A549 (cell line): Measurements from ENCODE around the gene SPATA17. TPM values are rescaled to one million over a fixed set of nuclear protein-coding genes. Genes with fewer than 3 reads are reported as not detected.

Experiments used
- ATAC-seq, 2 experiments: fragments of 200-7000 bp in 1 of 2; fragments of >200 bp in 1 of 2; cut with Nextera tagmentation in 1 of 2; cut with Tn5 transposase in 1 of 2; 3 replicates each; pipeline versions ENCODE4 v1.8.0 to v1.9.1; 2018 to 2020; ENCODE audit warnings: mild to moderate bottlenecking in 1 of 2, moderate library complexity in 1 of 2
- CTCF ChIA-PET: fragments of 300-600 bp; sonication (Branson Sonifier 250); formaldehyde crosslinking; extraction: SDS; loops from one replicate; lab custom pipeline; 2021; ENCODE audit warnings: antibody characterized with exemption, inconsistent platforms; lab: Yijun Ruan, JAX
- POLR2A ChIA-PET: fragments of 350-600 bp; formaldehyde crosslinking; extraction: SDS; loops from one replicate; lab custom pipeline; 2021; ENCODE audit warnings: antibody characterized with exemption, inconsistent platforms; lab: Yijun Ruan, JAX
- DNase-seq, 2 experiments: peaks; one replicate each; pipeline versions ENCODE4 v3.0.0 to v3.0.0-alpha.2; 2011 to 2016; ENCODE audit warnings: low read depth in 1 of 2, low spot score in 1 of 2
- FAIRE-seq: peaks from 2 replicates; lab custom pipeline; 2011; peaks lifted over from hg19 to GRCh38; lab: Jason Lieb, UNC
- H3K27ac ChIP-seq, 2 experiments: fragments of >200 bp; sonication (Bioruptor Twin); formaldehyde crosslinking; 3 replicates each; pipeline ENCODE4 v1.5.1; 2016 to 2017
- H3K4me1 ChIP-seq: fragments of >200 bp; sonication (Bioruptor Twin); formaldehyde crosslinking; 3 replicates; pipeline ENCODE4 v1.6.1; 2016
- H3K4me2 ChIP-seq: fragments of >200 bp; sonication (Bioruptor Twin); formaldehyde crosslinking; 3 replicates; pipeline ENCODE4 v1.6.1; 2016
- H3K4me3 ChIP-seq: fragments of >200 bp; sonication (Bioruptor Twin); formaldehyde crosslinking; 3 replicates; pipeline ENCODE4 v1.5.1; 2016
- H3K9me3 ChIP-seq: fragments of >200 bp; sonication (Bioruptor Twin); formaldehyde crosslinking; 3 replicates; pipeline ENCODE4 v1.6.1; 2016
- ATOH8 ChIP-seq: fragments of 250-450 bp; sonication (Bioruptor Pico); IDR thresholded peaks from 2 replicates; pipeline ENCODE4 v1.5.0; 2020; ENCODE audit warnings: low read depth, mild to moderate bottlenecking, moderate library complexity
- BCL3 ChIP-seq: fragments of >200 bp; sonication (Bioruptor Twin); formaldehyde crosslinking; IDR thresholded peaks from 3 replicates; pipeline ENCODE4 v1.6.1; 2016
- CEBPB ChIP-seq, 2 experiments: fragments of >200 bp in 1 of 2; sonication (Bioruptor Twin) in 1 of 2; formaldehyde crosslinking in 1 of 2; IDR thresholded peaks; 2 replicates each; pipeline ENCODE4 v1.6.1; 2012 to 2016
- CHD4 ChIP-seq: fragments of 200-600 bp; sonication (generic); IDR thresholded peaks from 2 replicates; pipeline ENCODE4 v1.6.1; 2016; ENCODE audit warnings: antibody characterized with exemption, mild to moderate bottlenecking, borderline replicate concordance
- EHF ChIP-seq: fragments of 250-450 bp; sonication (Bioruptor Pico); IDR thresholded peaks from 2 replicates; pipeline ENCODE4 v1.5.0; 2020; ENCODE audit warnings: mild to moderate bottlenecking
- EHMT2 ChIP-seq: fragments of 200-600 bp; sonication (generic); IDR thresholded peaks from 2 replicates; pipeline ENCODE4 v1.6.1; 2016; ENCODE audit warnings: antibody characterized with exemption, low read depth, mild to moderate bottlenecking, moderate library complexity
- HDAC2 ChIP-seq: fragments of 200-600 bp; sonication (generic); IDR thresholded peaks from 2 replicates; pipeline ENCODE4 v1.6.1; 2016
- HEYL ChIP-seq: fragments of 250-450 bp; sonication (Bioruptor Pico); IDR thresholded peaks from 2 replicates; pipeline ENCODE4 v1.8.0; 2021; ENCODE audit warnings: mild to moderate bottlenecking, moderate library complexity
- HMGXB4 ChIP-seq: fragments of 250-450 bp; sonication (Bioruptor Pico); IDR thresholded peaks from 2 replicates; pipeline ENCODE4 v1.5.0; 2021; ENCODE audit warnings: mild to moderate bottlenecking, moderate library complexity, borderline replicate concordance
- HOXB13 ChIP-seq: fragments of 250-450 bp; sonication (Bioruptor Pico); IDR thresholded peaks from 2 replicates; pipeline ENCODE4 v1.5.0; 2020; ENCODE audit warnings: low read depth, mild to moderate bottlenecking, moderate library complexity
- HOXB5 ChIP-seq: fragments of 250-450 bp; sonication (Bioruptor Pico); IDR thresholded peaks from 2 replicates; pipeline ENCODE4 v1.5.0; 2020; ENCODE audit warnings: mild to moderate bottlenecking, moderate library complexity
- MAFK ChIP-seq: fragments of 450-650 bp; IDR thresholded peaks from 2 replicates; pipeline ENCODE4 v1.6.1; 2014; ENCODE audit not compliant: partially characterized antibody
- MAX ChIP-seq: IDR thresholded peaks from 2 replicates; pipeline ENCODE4 v1.6.1; 2012
- MAZ ChIP-seq: fragments of 150-350 bp; IDR thresholded peaks from 2 replicates; pipeline ENCODE4 v1.6.1; 2014; ENCODE audit warnings: antibody characterized with exemption, low read depth, low read length, borderline replicate concordance
- NR3C1 ChIP-seq: fragments of >200 bp; sonication (Bioruptor Twin); formaldehyde crosslinking; IDR thresholded peaks from 3 replicates; pipeline ENCODE4 v1.6.1; 2017
- PBX3 ChIP-seq: IDR thresholded peaks from 2 replicates; pipeline ENCODE4 v1.6.1; 2012
- RARB ChIP-seq: fragments of 250-450 bp; sonication (Bioruptor Pico); IDR thresholded peaks from 2 replicates; pipeline ENCODE4 v1.8.0; 2021; ENCODE audit warnings: mild to moderate bottlenecking, moderate library complexity
- REST ChIP-seq: fragments of 200-600 bp; sonication (generic); IDR thresholded peaks from 2 replicates; pipeline ENCODE4 v1.6.1; 2016; ENCODE audit warnings: antibody characterized with exemption, mild to moderate bottlenecking, moderate library complexity
- RNF2 ChIP-seq: fragments of 200-600 bp; sonication (generic); IDR thresholded peaks from 2 replicates; pipeline ENCODE4 v1.6.1; 2016; ENCODE audit warnings: low read depth, mild to moderate bottlenecking, antibody characterized with exemption, moderate library complexity, borderline replicate concordance
- SREBF2 ChIP-seq: fragments of 450-650 bp; IDR thresholded peaks from 2 replicates; pipeline ENCODE4 v1.6.1; 2014; ENCODE audit warnings: mild to moderate bottlenecking, moderate library complexity
- TP53 ChIP-seq: fragments of 250-450 bp; sonication (Bioruptor Pico); IDR thresholded peaks from 2 replicates; pipeline ENCODE4 v1.5.0; 2021; ENCODE audit warnings: mild to moderate bottlenecking, moderate library complexity
- USF2 ChIP-seq: fragments of 450-650 bp; IDR thresholded peaks from 2 replicates; pipeline ENCODE4 v1.6.1; 2014; ENCODE audit warnings: antibody characterized with exemption
- ZFP36 ChIP-seq: fragments of 450-650 bp; IDR thresholded peaks from 2 replicates; pipeline ENCODE4 v1.6.1; 2014; ENCODE audit warnings: borderline replicate concordance; ENCODE audit not compliant: partially characterized antibody
- WGBS: methylation state at CpG from one replicate; pipeline ENCODE4 v1.1.6; 2017; ENCODE audit errors: missing lambda C conversion rate; 5-methylcytosine and 5-hydroxymethylcytosine counted together
- polyA plus RNA-seq, 4 experiments: library from polyadenylated mRNA; depleted of rRNA in 3 of 4; stranded (reverse); fragments of >200 nt; fragmentation: RNase III in 1 of 4; extraction: RNeasy Plus Mini Kit Qiagen cat#74134 plus additional on column Dnase treatment in 1 of 4; gene quantifications; 2 replicates in 3 of 4; 3 replicates in 1 of 4; pipeline ENCODE4 v1.2.3, GENCODE V29; 2011 to 2017

The SPATA17 gene
- polyA plus RNA-seq, 2 of the 4 experiments (the other 2 are of a cell fraction): 3.3 to 5.0 TPM

- DNase-seq (no peak), FAIRE-seq (no peak), ATAC-seq (no peak)
- no peaks in the 10 kb centered on the region for H3K9me3 ChIP-seq
- H3K4me2 ChIP-seq: no peak overlapping the region
- ChIA-PET CTCF (no interaction called here), POLR2A (no interaction called here)
- no peaks in the 10 kb centered on the region for H3K4me1 ChIP-seq
- no peak overlapping the region for H3K27ac ChIP-seq
- 63% methylated on average over 5 of the region's 5 CpGs for WGBS
- H3K4me3 ChIP-seq: no peak overlapping the region
- TF ChIP-seq EHMT2 (no peak), RNF2 (no peak), HMGXB4 (CRISPR knock-in tag) (no peak), MAFK (no peak), CHD4 (no peak), HOXB5 (CRISPR knock-in tag) (no peak), HOXB13 (no peak), MAX (no peak), ATOH8 (CRISPR knock-in tag) (no peak), TP53 (CRISPR knock-in tag) (no peak), HDAC2 (no peak), PBX3 (no peak)
- TF ChIP-seq, all 56 proteins: peak for 0
These were observed 145.5 kb downstream of the SPATA17 start for GRCh38 chr1:217776693-217777092.

- ChIA-PET CTCF (no interaction called here), POLR2A (no interaction called here)
- TF ChIP-seq TP53 (CRISPR knock-in tag) (no peak), CEBPB (IDR thresholded peaks at IDR 0.05) (no peak), ZFP36 (no peak), BCL3 (no peak), NR3C1 (no peak), USF2 (no peak), HMGXB4 (CRISPR knock-in tag) (no peak), EHF (CRISPR knock-in tag) (no peak), RARB (CRISPR knock-in tag) (no peak), HEYL (CRISPR knock-in tag) (no peak), SREBF2 (no peak), RNF2 (no peak), MAZ (no peak), REST (no peak)
- Histone ChIP-seq H3K9me3 (no peaks in the 10 kb centered on the region), H3K4me2 (no peak overlapping the region), H3K4me1 (no peaks in the 10 kb centered on the region), H3K4me3 (no peak overlapping the region), H3K27ac (no peak overlapping the region)
- no peak for DNase-seq
- FAIRE-seq: no peak
- ATAC-seq: no peak
- 46% methylated on average over 4 of the region's 4 CpGs for WGBS
These were observed 149.9 kb downstream of the SPATA17 start for GRCh38 chr1:217781056-217781455.
